ENCODE measurements around the gene C12orf42.
A peak's percentile ranks its signal among the peaks of the same experiment; 100 is the strongest.

GRCh38 chr12:103503546-103504480, 8.0 kb upstream of the C12orf42 start:
- TF ChIP-seq, protein P1, sequence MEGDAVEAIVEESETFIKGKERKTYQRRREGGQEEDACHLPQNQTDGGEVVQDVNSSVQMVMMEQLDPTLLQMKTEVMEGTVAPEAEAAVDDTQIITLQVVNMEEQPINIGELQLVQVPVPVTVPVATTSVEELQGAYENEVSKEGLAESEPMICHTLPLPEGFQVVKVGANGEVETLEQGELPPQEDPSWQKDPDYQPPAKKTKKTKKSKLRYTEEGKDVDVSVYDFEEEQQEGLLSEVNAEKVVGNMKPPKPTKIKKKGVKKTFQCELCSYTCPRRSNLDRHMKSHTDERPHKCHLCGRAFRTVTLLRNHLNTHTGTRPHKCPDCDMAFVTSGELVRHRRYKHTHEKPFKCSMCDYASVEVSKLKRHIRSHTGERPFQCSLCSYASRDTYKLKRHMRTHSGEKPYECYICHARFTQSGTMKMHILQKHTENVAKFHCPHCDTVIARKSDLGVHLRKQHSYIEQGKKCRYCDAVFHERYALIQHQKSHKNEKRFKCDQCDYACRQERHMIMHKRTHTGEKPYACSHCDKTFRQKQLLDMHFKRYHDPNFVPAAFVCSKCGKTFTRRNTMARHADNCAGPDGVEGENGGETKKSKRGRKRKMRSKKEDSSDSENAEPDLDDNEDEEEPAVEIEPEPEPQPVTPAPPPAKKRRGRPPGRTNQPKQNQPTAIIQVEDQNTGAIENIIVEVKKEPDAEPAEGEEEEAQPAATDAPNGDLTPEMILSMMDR (IDR thresholded peaks at IDR 0.05; ENCODE audit: low read length): peak; percentile 39; the same call in 1 of the 2 replicates
- no peak for TF ChIP-seq EZH2 (IDR thresholded peaks at IDR 0.05; ENCODE audit: borderline replicate concordance, low read length)
